SK-N-SH (cell line): Measurements from ENCODE around the gene A2M. TPM values are rescaled to one million over a fixed set of nuclear protein-coding genes. Genes with fewer than 3 reads are reported as not detected.

Experiments used
- CTCF ChIA-PET: fragments of 300-600, 350-600 bp; formaldehyde crosslinking; extraction: SDS; loops from one replicate; lab custom pipeline; 2021; lab: Yijun Ruan, JAX
- POLR2A ChIA-PET: fragments of 350-600 bp; sonication (Branson Sonifier 250); formaldehyde crosslinking; extraction: SDS; loops from one replicate; lab custom pipeline; 2020; ENCODE audit warnings: antibody characterized with exemption, inconsistent platforms; lab: Yijun Ruan, JAX
- DNase-seq: peaks from one replicate; pipeline ENCODE4 v3.0.0; 2012
- H2AFZ ChIP-seq: fragments of 200-600 bp; sonication (generic); 2 replicates; pipeline ENCODE4 v1.8.1; 2016; ENCODE audit warnings: antibody characterized with exemption, mild to moderate bottlenecking, low read depth
- H3F3A ChIP-seq: fragments of 200-600 bp; sonication (generic); replicated peaks from 2 replicates; pipeline ENCODE3; 2016; ENCODE audit warnings: antibody characterized with exemption, mild to moderate bottlenecking; ENCODE audit not compliant: insufficient read depth
- H3K27ac ChIP-seq, 2 experiments: fragments of 200-500 bp in 1 of 2; fragments of 200-600 bp in 1 of 2; sonication (Bioruptor generic) in 1 of 2; sonication (generic), shearing (Covaris generic) in 1 of 2; 2 replicates each; pipeline versions ENCODE4 v1.5.1 to v1.6.1; 2014 to 2016; ENCODE audit warnings: low read depth in 2 of 2, inconsistent platforms in 1 of 2, low read length in 1 of 2, mild to moderate bottlenecking in 1 of 2, mixed read lengths in 1 of 2
- H3K27me3 ChIP-seq: fragments of 200-600 bp; sonication (generic), shearing (Covaris generic); 2 replicates; pipeline ENCODE4 v1.6.1; 2016; ENCODE audit warnings: mixed run types; ENCODE audit not compliant: insufficient read depth
- H3K36me3 ChIP-seq, 2 experiments: fragments of 200-500 bp in 1 of 2; fragments of 200-600 bp in 1 of 2; sonication (Bioruptor generic) in 1 of 2; sonication (generic) in 1 of 2; replicated peaks in 1 of 2; 2 replicates each; pipeline versions ENCODE3 to v1.5.1; 2014 to 2016; ENCODE audit warnings: low read length in 1 of 2, mild to moderate bottlenecking in 1 of 2; ENCODE audit not compliant: insufficient read depth in 2 of 2, control insufficient read depth in 1 of 2
- H3K4me1 ChIP-seq, 2 experiments: fragments of 200-500 bp in 1 of 2; fragments of 200-600 bp in 1 of 2; sonication (Bioruptor generic) in 1 of 2; sonication (generic), shearing (Covaris generic) in 1 of 2; 2 replicates each; pipeline versions ENCODE4 v1.5.1 to v1.6.1; 2014 to 2016; ENCODE audit warnings: low read depth in 1 of 2, low read length in 1 of 2, mixed run types in 1 of 2; ENCODE audit not compliant: insufficient read depth in 2 of 2, control insufficient read depth in 1 of 2
- H3K4me2 ChIP-seq: fragments of 200-600 bp; sonication (generic), shearing (Covaris generic); 2 replicates; pipeline ENCODE4 v1.6.1; 2017; ENCODE audit warnings: mixed run types
- H3K4me3 ChIP-seq, 2 experiments: fragments of 200-500 bp in 1 of 2; fragments of 200-600 bp in 1 of 2; sonication (Bioruptor generic) in 1 of 2; sonication (generic), shearing (Covaris generic) in 1 of 2; 2 replicates each; pipeline versions ENCODE4 v1.5.1 to v1.8.1; 2014 to 2016; ENCODE audit warnings: low read depth in 2 of 2, inconsistent platforms in 1 of 2, low read length in 1 of 2, mild to moderate bottlenecking in 1 of 2, mixed read lengths in 1 of 2, moderate library complexity in 1 of 2
- H3K79me2 ChIP-seq: fragments of 200-600 bp; sonication (generic); 2 replicates; pipeline ENCODE4 v1.8.1; 2017; ENCODE audit warnings: mild to moderate bottlenecking; ENCODE audit not compliant: insufficient read depth
- H3K9ac ChIP-seq: fragments of 200-600 bp; sonication (generic); 2 replicates; pipeline ENCODE4 v1.6.1; 2017; ENCODE audit warnings: mixed run types
- H3K9me2 ChIP-seq: fragments of 200-600 bp; sonication (generic); 2 replicates; pipeline ENCODE4 v1.6.1; 2017; ENCODE audit warnings: mixed run types
- H3K9me3 ChIP-seq: fragments of 200-600 bp; sonication (generic); 2 replicates; pipeline ENCODE4 v1.6.1; 2017; ENCODE audit warnings: mixed run types, mild to moderate bottlenecking, moderate library complexity
- H4K20me1 ChIP-seq: fragments of 200-600 bp; sonication (generic); 2 replicates; pipeline ENCODE4 v1.6.1; 2017; ENCODE audit warnings: mild to moderate bottlenecking, mixed run types; ENCODE audit not compliant: insufficient read depth
- EP300 ChIP-seq, 2 experiments: IDR thresholded peaks; 2 replicates each; pipeline versions ENCODE4 v1.4.0 to v1.6.1; 2012; ENCODE audit warnings: borderline replicate concordance in 1 of 2, low read depth in 1 of 2, low read length in 1 of 2
- FOXM1 ChIP-seq: IDR thresholded peaks from 2 replicates; pipeline ENCODE4 v1.4.0; 2012; ENCODE audit warnings: low read depth, mild to moderate bottlenecking
- RFX5 ChIP-seq: IDR thresholded peaks from 2 replicates; pipeline ENCODE4 v1.6.1; 2012; ENCODE audit warnings: mild to moderate bottlenecking, improper control_type of control experiment, low read length
- TAF1 ChIP-seq: IDR thresholded peaks from 2 replicates; pipeline ENCODE4 v1.6.1; 2012; ENCODE audit warnings: low read depth, mild to moderate bottlenecking, low read length, moderate library complexity, borderline replicate concordance
- WGBS: methylation state at CpG from one replicate; pipeline ENCODE4 v1.1.6; 2017; ENCODE audit warnings: low lambda C conversion rate; 5-methylcytosine and 5-hydroxymethylcytosine counted together
- polyA plus RNA-seq, 3 experiments: library from polyadenylated mRNA; depleted of rRNA; stranded (reverse); fragments of >200 nt; gene quantifications; 2 replicates each; pipeline ENCODE4 v1.2.3, GENCODE V29; 2012
- TF ChIP-seq, protein P1 (sequence below): IDR thresholded peaks from 2 replicates; pipeline ENCODE4 v1.4.0; 2012; ENCODE audit warnings: low read depth
- TF ChIP-seq, protein P2 (sequence below): fragments of 150-350 bp; IDR thresholded peaks from 2 replicates; pipeline ENCODE4 v1.6.1; 2017; ENCODE audit warnings: antibody characterized with exemption, low read length, low read depth, borderline replicate concordance
- TF ChIP-seq, protein P3 (sequence below): fragments of 200-600 bp; sonication (generic); IDR thresholded peaks from 2 replicates; pipeline ENCODE4 v1.6.1; 2017; ENCODE audit warnings: antibody characterized with exemption, mild to moderate bottlenecking, moderate library complexity

The A2M gene
- polyA plus RNA-seq, 1 of the 3 experiments (the other 2 are of a cell fraction) = not detected

DNA sequence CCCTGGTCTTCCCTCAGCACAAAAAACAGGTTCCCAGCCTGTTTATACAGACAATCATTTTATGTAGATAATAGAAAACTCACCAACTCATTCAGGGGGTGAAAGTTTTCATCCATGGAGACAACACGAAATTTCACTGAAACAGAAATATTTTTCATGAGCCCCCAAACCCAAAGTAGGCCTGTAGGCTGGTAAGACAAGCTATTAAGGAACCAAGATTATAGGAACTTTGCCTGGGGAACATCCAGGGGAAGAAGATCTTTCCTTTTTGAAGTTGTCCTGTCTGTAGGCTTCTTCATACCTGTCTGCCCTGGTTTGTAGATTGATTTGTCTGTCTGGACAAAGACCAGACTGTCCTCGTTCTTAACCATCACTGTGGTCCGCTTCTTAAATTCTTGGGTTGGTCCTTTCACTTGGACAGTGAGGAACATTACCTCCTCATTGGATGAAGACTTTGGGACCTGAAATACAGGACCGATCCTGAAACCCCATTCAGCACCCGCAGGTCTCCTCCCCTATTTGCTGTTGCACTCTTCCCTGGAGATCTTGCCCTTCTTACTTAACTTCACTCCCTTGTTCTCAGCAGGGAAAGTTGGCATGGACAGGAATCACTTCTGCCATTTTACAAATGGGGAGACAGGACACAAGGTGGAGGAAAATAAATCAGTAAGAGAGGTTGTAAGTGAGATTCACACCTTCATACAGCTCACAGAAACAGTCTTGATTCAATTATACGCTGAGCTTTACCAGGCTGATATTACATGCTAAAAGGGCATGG is 3.5 kb downstream of the A2M start:
- ChIA-PET POLR2A (no interaction called here), CTCF (no interaction called here)
- no peaks in the 10 kb centered on the region for H4K20me1 ChIP-seq
- no peak overlapping the region for H2AFZ ChIP-seq
- no peak overlapping the region for H3K4me3 ChIP-seq
- no peaks in the 10 kb centered on the region for H3F3A ChIP-seq
- no peaks in the 10 kb centered on the region for H3K27me3 ChIP-seq
- H3K36me3 ChIP-seq = no peaks in the 10 kb centered on the region
- TF ChIP-seq, protein P1, sequence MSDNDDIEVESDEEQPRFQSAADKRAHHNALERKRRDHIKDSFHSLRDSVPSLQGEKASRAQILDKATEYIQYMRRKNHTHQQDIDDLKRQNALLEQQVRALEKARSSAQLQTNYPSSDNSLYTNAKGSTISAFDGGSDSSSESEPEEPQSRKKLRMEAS = no peak
- TF ChIP-seq, protein P2, sequence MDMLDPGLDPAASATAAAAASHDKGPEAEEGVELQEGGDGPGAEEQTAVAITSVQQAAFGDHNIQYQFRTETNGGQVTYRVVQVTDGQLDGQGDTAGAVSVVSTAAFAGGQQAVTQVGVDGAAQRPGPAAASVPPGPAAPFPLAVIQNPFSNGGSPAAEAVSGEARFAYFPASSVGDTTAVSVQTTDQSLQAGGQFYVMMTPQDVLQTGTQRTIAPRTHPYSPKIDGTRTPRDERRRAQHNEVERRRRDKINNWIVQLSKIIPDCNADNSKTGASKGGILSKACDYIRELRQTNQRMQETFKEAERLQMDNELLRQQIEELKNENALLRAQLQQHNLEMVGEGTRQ = no peak
- TF ChIP-seq, all 33 proteins: peak for 0
- no peak for DNase-seq
- 41% methylated on average over 6 of the region's 6 CpGs for WGBS
- H3K4me1 ChIP-seq = no peaks in the 10 kb centered on the region
- H3K4me2 ChIP-seq = no peak overlapping the region
- no peak overlapping the region for H3K27ac ChIP-seq
- H3K9ac ChIP-seq = no peak overlapping the region
- no peaks in the 10 kb centered on the region for H3K79me2 ChIP-seq
- no peaks in the 10 kb centered on the region for H3K9me2 ChIP-seq
- H3K9me3 ChIP-seq = no peaks in the 10 kb centered on the region

DNA sequence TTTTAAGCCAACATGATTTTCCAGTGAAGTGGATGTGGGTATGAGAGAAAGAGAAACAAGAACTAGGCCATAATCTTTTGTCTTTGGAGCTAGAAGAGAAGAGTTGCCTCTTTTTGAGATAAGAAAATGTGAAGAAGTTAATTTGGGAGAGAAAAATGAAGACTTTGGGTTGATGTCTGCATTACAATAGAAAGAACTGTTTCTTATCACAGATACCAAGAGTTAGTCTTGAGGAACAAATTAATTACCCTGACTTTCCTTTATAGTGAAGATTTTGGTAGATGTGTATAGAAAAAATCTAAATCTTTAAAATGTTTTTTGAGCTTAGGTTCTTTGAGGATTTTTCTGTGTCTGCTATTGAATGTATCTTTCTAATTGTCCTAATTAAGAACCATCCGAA is 4.2 kb downstream of the A2M start:
- no peak overlapping the region for H3K4me2 ChIP-seq
- no peaks in the 10 kb centered on the region for H4K20me1 ChIP-seq
- no peaks in the 10 kb centered on the region for H3K36me3 ChIP-seq
- H3K79me2 ChIP-seq = no peaks in the 10 kb centered on the region
- ChIA-PET CTCF (interaction anchor here (0.7 kb wide), 1 partner anchor 9 kb away, joined by 3 read pairs; no protein-coding TSS in a partner anchor), POLR2A (no interaction called here)
- no peaks in the 10 kb centered on the region for H3K9me2 ChIP-seq
- H3K9ac ChIP-seq = no peak overlapping the region
- no peaks in the 10 kb centered on the region for H3K9me3 ChIP-seq
- H3F3A ChIP-seq = no peaks in the 10 kb centered on the region
- H3K27me3 ChIP-seq = no peaks in the 10 kb centered on the region
- no peak overlapping the region for H3K27ac ChIP-seq
- H3K4me3 ChIP-seq = no peak overlapping the region
- no peak for DNase-seq
- TF ChIP-seq, protein P3, sequence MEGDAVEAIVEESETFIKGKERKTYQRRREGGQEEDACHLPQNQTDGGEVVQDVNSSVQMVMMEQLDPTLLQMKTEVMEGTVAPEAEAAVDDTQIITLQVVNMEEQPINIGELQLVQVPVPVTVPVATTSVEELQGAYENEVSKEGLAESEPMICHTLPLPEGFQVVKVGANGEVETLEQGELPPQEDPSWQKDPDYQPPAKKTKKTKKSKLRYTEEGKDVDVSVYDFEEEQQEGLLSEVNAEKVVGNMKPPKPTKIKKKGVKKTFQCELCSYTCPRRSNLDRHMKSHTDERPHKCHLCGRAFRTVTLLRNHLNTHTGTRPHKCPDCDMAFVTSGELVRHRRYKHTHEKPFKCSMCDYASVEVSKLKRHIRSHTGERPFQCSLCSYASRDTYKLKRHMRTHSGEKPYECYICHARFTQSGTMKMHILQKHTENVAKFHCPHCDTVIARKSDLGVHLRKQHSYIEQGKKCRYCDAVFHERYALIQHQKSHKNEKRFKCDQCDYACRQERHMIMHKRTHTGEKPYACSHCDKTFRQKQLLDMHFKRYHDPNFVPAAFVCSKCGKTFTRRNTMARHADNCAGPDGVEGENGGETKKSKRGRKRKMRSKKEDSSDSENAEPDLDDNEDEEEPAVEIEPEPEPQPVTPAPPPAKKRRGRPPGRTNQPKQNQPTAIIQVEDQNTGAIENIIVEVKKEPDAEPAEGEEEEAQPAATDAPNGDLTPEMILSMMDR = no peak
- TF ChIP-seq RFX5 (no peak), EP300 (IDR thresholded peaks at IDR 0.05; ENCODE audit: borderline replicate concordance in 1 of 2, low read depth in 1 of 2, low read length in 1 of 2) (no peak), TAF1 (no peak), FOXM1 (no peak)
- no peaks in the 10 kb centered on the region for H3K4me1 ChIP-seq
- WGBS = 20% methylated on average over 1 of the region's 1 CpG
- no peak overlapping the region for H2AFZ ChIP-seq
